GM12878 (cell line): ENCODE measurements around the gene TM7SF3. TPM values are rescaled to one million over a fixed set of nuclear protein-coding genes. Genes with fewer than 3 reads are reported as not detected.

ENCODE experiments used
- ATAC-seq: fragments of 200-7000 bp; cut with Tn5 transposase; 3 replicates; pipeline ENCODE4 v1.9.1; 2020; ENCODE audit warnings: mild to moderate bottlenecking, moderate library complexity
- BruUV-seq: library from RNA; stranded (reverse); fragments of 400-500 nt; replicated peaks from 2 replicates; lab custom pipeline; 2021; lab: Mats Ljungman, UMichigan
- CTCF ChIA-PET: fragments of 300-600 bp; sonication (Branson Sonifier 250); formaldehyde crosslinking; extraction: SDS; loops from one replicate; lab custom pipeline; 2021; ENCODE audit warnings: inconsistent platforms; lab: Yijun Ruan, JAX
- POLR2A ChIA-PET: fragments of 350-600 bp; formaldehyde crosslinking; extraction: SDS; loops from one replicate; lab custom pipeline; 2021; ENCODE audit warnings: inconsistent platforms; lab: Charles Lee
- RAD21 ChIA-PET: fragments of 300-600 bp; sonication (Branson Sonifier 250); formaldehyde crosslinking; loops from one replicate; lab custom pipeline; 2023; ENCODE audit warnings: antibody characterized with exemption; ENCODE audit not compliant: unreplicated experiment; lab: Charles Lee
- SMC1A ChIA-PET: fragments of 300-600 bp; sonication (Branson Sonifier 250); formaldehyde crosslinking; loops from one replicate; lab custom pipeline; 2023; ENCODE audit not compliant: unreplicated experiment, uncharacterized antibody; lab: Charles Lee
- DNase-seq: peaks from one replicate; pipeline ENCODE4 v3.0.0-alpha.2; 2011; ENCODE audit warnings: low read depth, low spot score
- FAIRE-seq: peaks from 3 replicates; lab custom pipeline; 2011; peaks lifted over from hg19 to GRCh38; lab: Jason Lieb, UNC
- H2AFZ ChIP-seq: 2 replicates; pipeline ENCODE4 v1.6.0; 2011; ENCODE audit warnings: low read depth, low read length, control low read depth; ENCODE audit not compliant: control insufficient read depth
- H3K27ac ChIP-seq: 2 replicates; pipeline ENCODE4 v1.5.1; 2011; ENCODE audit warnings: control low read depth; ENCODE audit not compliant: control insufficient read depth, insufficient read depth
- H3K27me3 ChIP-seq, 2 experiments: replicated peaks in 1 of 2; 2 replicates each; pipeline versions ENCODE4 v1.6.0 to v1.6.1; 2011; ENCODE audit warnings: low read length in 1 of 2; ENCODE audit not compliant: control insufficient read depth in 2 of 2, insufficient read depth in 2 of 2
- H3K36me3 ChIP-seq, 2 experiments: 2 replicates each; pipeline ENCODE4 v1.5.1; 2011; ENCODE audit warnings: low read length in 1 of 2; ENCODE audit not compliant: control insufficient read depth in 2 of 2, insufficient read depth in 2 of 2
- H3K4me1 ChIP-seq: 2 replicates; pipeline ENCODE4 v1.6.1; 2011; ENCODE audit warnings: mild to moderate bottlenecking, low read length, moderate library complexity, mixed read lengths; ENCODE audit not compliant: control insufficient read depth, insufficient read depth
- H3K4me2 ChIP-seq: 2 replicates; pipeline ENCODE4 v1.6.0; 2011; ENCODE audit warnings: control low read depth; ENCODE audit not compliant: control insufficient read depth, insufficient read depth
- H3K4me3 ChIP-seq: fragments of 200-600 bp; sonication (generic); 2 replicates; pipeline ENCODE4 v1.5.1; 2016
- H3K79me2 ChIP-seq: 2 replicates; pipeline ENCODE4 v1.6.0; 2011; ENCODE audit warnings: low read length; ENCODE audit not compliant: control insufficient read depth, insufficient read depth
- H3K9ac ChIP-seq: 2 replicates; pipeline ENCODE4 v1.8.0; 2011; ENCODE audit warnings: low read length, control low read depth, mixed read lengths; ENCODE audit not compliant: control insufficient read depth, insufficient read depth
- H3K9me3 ChIP-seq: replicated peaks from 3 replicates; pipeline ENCODE4 v1.5.1; 2011; ENCODE audit warnings: mild to moderate bottlenecking, low read length; ENCODE audit not compliant: control insufficient read depth, insufficient read depth
- H4K20me1 ChIP-seq: 2 replicates; pipeline ENCODE4 v1.6.0; 2011; ENCODE audit not compliant: control insufficient read depth, insufficient read depth
- CBFB ChIP-seq: IDR thresholded peaks from 2 replicates; pipeline ENCODE4 v1.6.1; 2016; ENCODE audit warnings: antibody characterized with exemption, low read depth
- DPF2 ChIP-seq: fragments of 450-650 bp; IDR thresholded peaks from 2 replicates; pipeline ENCODE4 v1.6.1; 2017; ENCODE audit warnings: mild to moderate bottlenecking
- EZH2 ChIP-seq: IDR thresholded peaks from 2 replicates; pipeline ENCODE4 v1.6.1; 2012; ENCODE audit warnings: low read depth, mild to moderate bottlenecking, control low read depth, inconsistent platforms, low read length, borderline replicate concordance; ENCODE audit not compliant: control insufficient read depth
- IRF4 ChIP-seq: IDR thresholded peaks from 2 replicates; pipeline ENCODE4 v1.6.1; 2011; ENCODE audit warnings: low read depth, low read length
- KDM1A ChIP-seq: fragments of 200-600 bp; sonication (generic); IDR thresholded peaks from 2 replicates; pipeline ENCODE4 v1.6.1; 2016; ENCODE audit warnings: borderline replicate concordance
- MTA2 ChIP-seq: fragments of 450-650 bp; IDR thresholded peaks from 2 replicates; pipeline ENCODE4 v1.6.1; 2016; ENCODE audit warnings: low read depth, mild to moderate bottlenecking, moderate library complexity
- NBN ChIP-seq: fragments of 450-650 bp; IDR thresholded peaks from 2 replicates; pipeline ENCODE4 v1.6.1; 2016
- PKNOX1 ChIP-seq: fragments of 450-650 bp; IDR thresholded peaks from 2 replicates; pipeline ENCODE4 v1.6.1; 2016; ENCODE audit warnings: mild to moderate bottlenecking
- SMAD1 ChIP-seq: fragments of 450-650 bp; IDR thresholded peaks from 2 replicates; pipeline ENCODE4 v1.6.1; 2018; ENCODE audit warnings: mild to moderate bottlenecking, low read depth; ENCODE audit not compliant: partially characterized antibody
- TARDBP ChIP-seq: IDR thresholded peaks from 2 replicates; pipeline ENCODE4 v1.6.1; 2016; ENCODE audit warnings: borderline replicate concordance
- WGBS: methylation state at CpG from one replicate; pipeline ENCODE4 v1.1.6; 2016; ENCODE audit warnings: low lambda C conversion rate; ENCODE audit not compliant: insufficient replicate concordance, insufficient coverage; ENCODE audit errors: missing lambda C conversion rate; 5-methylcytosine and 5-hydroxymethylcytosine counted together
- in situ Hi-C: fragments of 300-500 bp; cut with MboI; formaldehyde crosslinking; loops from 9 replicates; pipeline ENCODE4 v1.14.3; 2018; ENCODE audit warnings: mixed read lengths
- intact Hi-C: fragments of 100-400 bp; cut with micrococcal nuclease; formaldehyde crosslinking; loops from one replicate; pipeline ENCODE4 v1.14.2; 2022; ENCODE audit not compliant: unreplicated experiment
- polyA plus RNA-seq, 11 experiments: library from polyadenylated mRNA; depleted of rRNA in 4 of 11; unstranded in 6 of 11; stranded (reverse) in 5 of 11; fragments of >200 nt; fragmentation: Nextera tagmentation in 4 of 11; fragmentation: Illumina TruSeq in 1 of 11; extraction: Ambion mirVana in 4 of 11; extraction: Trizol in 1 of 11; gene quantifications; 1 replicate in 1 of 11; 2 replicates in 10 of 11; pipeline versions ENCODE4 v1.2.1 to v1.2.3, GENCODE V29; 2011 to 2016; ENCODE audit warnings: inconsistent platforms in 2 of 11, missing spikeins in 2 of 11, low read depth in 1 of 11
- total RNA-seq, 4 experiments: library from RNA; depleted of rRNA in 3 of 4; stranded (reverse); fragments of >200 nt in 3 of 4; fragmentation: Illumina TruSeq in 1 of 4; extraction: Trizol in 1 of 4; gene quantifications; 2 replicates each; pipeline versions ENCODE4 v1.2.1 to v1.2.3, GENCODE V29; 2013 to 2021
- TF ChIP-seq, protein P1 (sequence below): fragments of 450-650 bp; formaldehyde crosslinking; IDR thresholded peaks from 2 replicates; pipeline ENCODE4 v1.4.0; 2020; ENCODE audit warnings: mild to moderate bottlenecking, moderate library complexity

The TM7SF3 gene
- total and polyA plus RNA-seq, 10 of the 15 experiments (the other 5 are each of a cell fraction or from before 2014, with no cell fraction given) = 31.4 to 341 (median 74.8) TPM

GRCh38 chr12:26953447-26953846 lies 60.7 kb downstream of the TM7SF3 start:
- in situ Hi-C loops (no loop called here), intact Hi-C loops (no loop called here)
- 100% methylated on average over 1 of the region's 1 CpG for WGBS
- Histone ChIP-seq H3K27ac (no peak overlapping the region), H2AFZ (no peak overlapping the region), H3K4me2 (no peak overlapping the region), H3K9me3 (peaks cover 9% of the 10 kb centered on the region), H3K27me3 (no peaks in the 10 kb centered on the region), H3K79me2 (peaks cover 38% of the 10 kb centered on the region), H3K4me3 (no peak overlapping the region), H3K9ac (no peak overlapping the region), H3K36me3 (peaks cover 3 to 18% of the 10 kb centered on the region in 2 experiments; a peak in 2 of 4 replicates), H4K20me1 (no peaks in the 10 kb centered on the region), H3K4me1 (no peaks in the 10 kb centered on the region)
- no TSS peak for BruUV-seq
- ChIA-PET SMC1A (interaction anchor here (0.6 to 5.5 kb wide), 4 partner anchors 11 to 63 kb away, joined by 3 to 28 read pairs (median 6); no protein-coding TSS in a partner anchor), RAD21 (interaction anchor here (0.7 kb wide), 1 partner anchor 69 kb away, joined by 4 read pairs; no protein-coding TSS in a partner anchor), POLR2A (interaction anchor here (0.7 to 1.9 kb wide), 3 partner anchors 11 to 269 kb away, joined by 3 to 8 read pairs (median 5); no protein-coding TSS in a partner anchor), CTCF (interaction anchor here (0.6 to 1.2 kb wide), 2 partner anchors 54 to 834 kb away, joined by 3 read pairs; no protein-coding TSS in a partner anchor)
- TF ChIP-seq IRF4 (no peak), SMAD1 (no peak), MTA2 (no peak), PKNOX1 (no peak), CBFB (no peak), NBN (no peak), DPF2 (no peak), KDM1A (no peak), EZH2 (no peak), TARDBP (no peak)
- TF ChIP-seq, protein P1, sequence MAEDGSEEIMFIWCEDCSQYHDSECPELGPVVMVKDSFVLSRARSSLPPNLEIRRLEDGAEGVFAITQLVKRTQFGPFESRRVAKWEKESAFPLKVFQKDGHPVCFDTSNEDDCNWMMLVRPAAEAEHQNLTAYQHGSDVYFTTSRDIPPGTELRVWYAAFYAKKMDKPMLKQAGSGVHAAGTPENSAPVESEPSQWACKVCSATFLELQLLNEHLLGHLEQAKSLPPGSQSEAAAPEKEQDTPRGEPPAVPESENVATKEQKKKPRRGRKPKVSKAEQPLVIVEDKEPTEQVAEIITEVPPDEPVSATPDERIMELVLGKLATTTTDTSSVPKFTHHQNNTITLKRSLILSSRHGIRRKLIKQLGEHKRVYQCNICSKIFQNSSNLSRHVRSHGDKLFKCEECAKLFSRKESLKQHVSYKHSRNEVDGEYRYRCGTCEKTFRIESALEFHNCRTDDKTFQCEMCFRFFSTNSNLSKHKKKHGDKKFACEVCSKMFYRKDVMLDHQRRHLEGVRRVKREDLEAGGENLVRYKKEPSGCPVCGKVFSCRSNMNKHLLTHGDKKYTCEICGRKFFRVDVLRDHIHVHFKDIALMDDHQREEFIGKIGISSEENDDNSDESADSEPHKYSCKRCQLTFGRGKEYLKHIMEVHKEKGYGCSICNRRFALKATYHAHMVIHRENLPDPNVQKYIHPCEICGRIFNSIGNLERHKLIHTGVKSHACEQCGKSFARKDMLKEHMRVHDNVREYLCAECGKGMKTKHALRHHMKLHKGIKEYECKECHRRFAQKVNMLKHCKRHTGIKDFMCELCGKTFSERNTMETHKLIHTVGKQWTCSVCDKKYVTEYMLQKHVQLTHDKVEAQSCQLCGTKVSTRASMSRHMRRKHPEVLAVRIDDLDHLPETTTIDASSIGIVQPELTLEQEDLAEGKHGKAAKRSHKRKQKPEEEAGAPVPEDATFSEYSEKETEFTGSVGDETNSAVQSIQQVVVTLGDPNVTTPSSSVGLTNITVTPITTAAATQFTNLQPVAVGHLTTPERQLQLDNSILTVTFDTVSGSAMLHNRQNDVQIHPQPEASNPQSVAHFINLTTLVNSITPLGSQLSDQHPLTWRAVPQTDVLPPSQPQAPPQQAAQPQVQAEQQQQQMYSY (CRISPR knock-in tag) = no peak
- FAIRE-seq = no peak
- DNase-seq = no peak
- ATAC-seq = peak; percentile 46
